ENCODE results near the gene GINS3. TPM values are rescaled to one million over a fixed set of nuclear protein-coding genes. Genes with fewer than 3 reads are reported as not detected.

Gene GINS3
- total and polyA plus RNA-seq, 11 donors = 3.9 to 20.2 (median 7.1) TPM

DNA sequence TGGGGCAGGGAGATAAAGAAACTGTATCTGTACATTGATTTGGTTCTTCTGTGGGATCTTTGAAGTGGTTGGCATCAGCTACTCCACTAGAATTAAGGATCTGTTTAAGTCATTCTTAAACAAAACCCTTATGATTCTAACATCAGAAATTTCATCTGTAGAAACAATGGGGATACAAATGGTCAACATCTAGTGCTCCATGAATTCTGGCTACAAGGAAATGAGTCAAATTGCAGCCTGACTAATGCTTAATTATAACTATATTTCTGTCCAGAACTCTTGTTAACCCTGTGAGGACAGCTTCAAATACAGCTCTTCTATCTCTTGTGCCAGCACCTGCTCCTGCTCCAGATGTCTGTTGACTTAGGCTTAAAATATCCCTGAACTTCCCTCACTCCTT lies 13.9 kb upstream of the GINS3 start:
- H3K27ac ChIP-seq = no peak overlapping the region
- no peak overlapping the region for H3K4me3 ChIP-seq
- no peak for DNase-seq
- no peaks in the 10 kb centered on the region for H3K9me3 ChIP-seq
- intact Hi-C loops (cut with DNase I) = no loop called here
- no peaks in the 10 kb centered on the region for H3K36me3 ChIP-seq
- no peaks in the 10 kb centered on the region for H3K27me3 ChIP-seq
- peaks cover 0 to 10% (median 0%) of the 10 kb centered on the region in 12 donors for H3K4me1 ChIP-seq
- no peak for ATAC-seq
- TF ChIP-seq, protein P1, sequence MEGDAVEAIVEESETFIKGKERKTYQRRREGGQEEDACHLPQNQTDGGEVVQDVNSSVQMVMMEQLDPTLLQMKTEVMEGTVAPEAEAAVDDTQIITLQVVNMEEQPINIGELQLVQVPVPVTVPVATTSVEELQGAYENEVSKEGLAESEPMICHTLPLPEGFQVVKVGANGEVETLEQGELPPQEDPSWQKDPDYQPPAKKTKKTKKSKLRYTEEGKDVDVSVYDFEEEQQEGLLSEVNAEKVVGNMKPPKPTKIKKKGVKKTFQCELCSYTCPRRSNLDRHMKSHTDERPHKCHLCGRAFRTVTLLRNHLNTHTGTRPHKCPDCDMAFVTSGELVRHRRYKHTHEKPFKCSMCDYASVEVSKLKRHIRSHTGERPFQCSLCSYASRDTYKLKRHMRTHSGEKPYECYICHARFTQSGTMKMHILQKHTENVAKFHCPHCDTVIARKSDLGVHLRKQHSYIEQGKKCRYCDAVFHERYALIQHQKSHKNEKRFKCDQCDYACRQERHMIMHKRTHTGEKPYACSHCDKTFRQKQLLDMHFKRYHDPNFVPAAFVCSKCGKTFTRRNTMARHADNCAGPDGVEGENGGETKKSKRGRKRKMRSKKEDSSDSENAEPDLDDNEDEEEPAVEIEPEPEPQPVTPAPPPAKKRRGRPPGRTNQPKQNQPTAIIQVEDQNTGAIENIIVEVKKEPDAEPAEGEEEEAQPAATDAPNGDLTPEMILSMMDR (IDR thresholded peaks at IDR 0.05) = no peak
- TF ChIP-seq POLR2A (IDR thresholded peaks at IDR 0.05) = no peak

DNA sequence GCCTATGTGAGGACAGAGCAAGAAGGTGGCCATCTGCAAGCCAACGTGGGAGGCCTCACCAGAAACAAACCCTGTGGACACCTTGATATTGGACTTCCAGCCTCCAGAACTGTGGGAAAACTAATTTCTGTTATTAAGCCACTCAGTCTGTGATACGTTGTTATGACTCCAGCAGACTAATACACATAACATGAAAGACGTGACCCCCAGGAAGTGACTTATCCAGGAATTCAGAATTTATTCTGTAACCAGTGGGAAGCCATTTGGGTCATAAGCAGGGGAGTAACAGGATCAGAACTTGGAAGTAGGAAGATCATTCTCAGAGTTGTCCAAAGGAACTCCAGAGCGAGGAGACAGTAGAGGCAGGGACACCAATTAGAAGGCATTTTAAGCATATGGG lies 12.5 kb upstream of the GINS3 start:
- Histone ChIP-seq H3K27me3 (no peaks in the 10 kb centered on the region), H3K4me3 (no peak overlapping the region), H3K36me3 (no peaks in the 10 kb centered on the region), H3K27ac (no peak overlapping the region), H3K9me3 (no peaks in the 10 kb centered on the region), H3K4me1 (peaks cover 0 to 10% (median 0%) of the 10 kb centered on the region in 12 donors)
- WGBS, 4 donors = 91 to 97% (median 94%) methylated on average over 4 of the region's 4 CpGs
- TF ChIP-seq POLR2A (IDR thresholded peaks at IDR 0.05) = no peak
- TF ChIP-seq, protein P1 (IDR thresholded peaks at IDR 0.05) = no peak
- ATAC-seq = no peak
- DNase-seq = no peak
- intact Hi-C loops (cut with DNase I) = no loop called here

DNA sequence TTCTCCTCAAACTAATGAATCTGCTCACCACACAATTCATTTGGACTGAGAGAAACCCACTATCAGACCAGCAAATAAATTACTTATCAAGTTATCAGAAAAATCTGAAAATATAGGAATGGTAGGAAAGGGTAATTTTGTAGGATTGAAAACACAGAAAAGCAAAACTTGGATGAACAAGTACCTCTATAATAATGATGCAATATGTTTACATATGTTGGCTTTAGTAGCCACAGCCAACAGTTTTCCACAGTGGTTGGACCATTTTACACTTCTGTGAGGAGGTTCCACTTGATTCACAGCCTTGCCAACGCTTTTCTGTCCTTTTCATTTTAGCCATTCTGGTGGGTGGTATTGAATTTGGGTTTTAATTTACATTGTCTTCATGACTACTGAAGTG lies 10.6 kb upstream of the GINS3 start:
- TF ChIP-seq, protein P1 (IDR thresholded peaks at IDR 0.05) = no peak
- no peak for TF ChIP-seq POLR2A (IDR thresholded peaks at IDR 0.05)
- Histone ChIP-seq H3K9me3 (no peaks in the 10 kb centered on the region), H3K4me1 (peaks cover 0 to 10% (median 0%) of the 10 kb centered on the region in 12 donors), H3K4me3 (no peak overlapping the region), H3K36me3 (no peaks in the 10 kb centered on the region), H3K27ac (no peak overlapping the region), H3K27me3 (no peaks in the 10 kb centered on the region)
- WGBS, 4 donors = 84 to 94% (median 92%) methylated on average over 1 of the region's 1 CpG
- intact Hi-C loops (cut with DNase I) = no loop called here
- DNase-seq (no peak), ATAC-seq (no peak)

DNA sequence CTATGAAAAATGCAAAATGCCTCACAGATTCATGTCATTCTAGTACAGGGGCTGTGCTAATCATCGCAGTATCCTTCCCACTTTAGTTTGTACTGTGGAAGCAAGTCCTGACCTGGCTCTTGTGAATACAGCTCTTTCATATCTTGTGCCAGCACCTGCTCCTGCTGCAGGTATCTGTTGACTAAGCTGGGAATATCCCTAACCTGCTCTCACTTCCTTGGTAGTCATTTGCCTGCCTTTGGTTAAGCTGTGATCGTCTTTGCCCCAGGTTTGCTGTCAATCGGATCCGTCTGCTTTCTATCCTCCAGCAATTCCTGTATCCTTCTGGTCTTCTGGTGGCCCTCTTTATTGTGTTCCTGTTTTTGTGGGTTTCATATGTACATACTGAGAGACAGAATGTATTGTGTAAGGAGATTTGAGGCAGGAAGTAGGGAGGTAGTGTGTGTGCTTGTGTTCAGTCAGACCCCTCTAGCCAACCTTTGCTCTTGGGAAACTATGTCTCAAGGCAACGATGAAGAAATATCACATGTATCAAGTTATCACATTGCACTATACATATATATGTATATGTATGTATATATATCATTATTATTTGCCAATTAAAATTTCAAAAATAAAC lies 7.7 kb upstream of the GINS3 start:
- intact Hi-C loops (cut with DNase I) = loop anchor here in 1 of 10 donors (5.0 kb wide), 1 partner anchor 32 kb away; no protein-coding TSS in a partner anchor

More for the DNA sequence above, 7.7 kb upstream of the GINS3 start:
- DNase-seq = no peak
- WGBS, 4 donors = 75 to 88% (median 81%) methylated on average over 5 of the region's 5 CpGs
- no peak for ATAC-seq
- Histone ChIP-seq H3K4me3 (no peak overlapping the region), H3K4me1 (no peaks in the 10 kb centered on the region), H3K36me3 (no peaks in the 10 kb centered on the region), H3K27ac (no peak overlapping the region), H3K27me3 (no peaks in the 10 kb centered on the region), H3K9me3 (no peaks in the 10 kb centered on the region)
- TF ChIP-seq POLR2A (IDR thresholded peaks at IDR 0.05) = no peak
- TF ChIP-seq, protein P1 (IDR thresholded peaks at IDR 0.05) = no peak

All from heart left ventricle (tissue), 16 donors.